GM21717 (cell line): ENCODE results near the gene CLIC2.
A peak's percentile ranks its signal among the peaks of the same experiment; 100 is the strongest.
"Not testable (repeated sequence)": the region's sequence is repeated elsewhere in the genome, so short reads cannot be mapped to it uniquely, and the experiment has no call there.

ENCODE experiments used
- ATAC-seq: cut with Tn5 transposase; IDR thresholded peaks from one replicate; pipeline ENCODE4 v1.9.1; 2021; ENCODE audit warnings: mild to moderate bottlenecking, moderate library complexity; ENCODE audit not compliant: unreplicated experiment

The CLIC2 gene

DNA sequence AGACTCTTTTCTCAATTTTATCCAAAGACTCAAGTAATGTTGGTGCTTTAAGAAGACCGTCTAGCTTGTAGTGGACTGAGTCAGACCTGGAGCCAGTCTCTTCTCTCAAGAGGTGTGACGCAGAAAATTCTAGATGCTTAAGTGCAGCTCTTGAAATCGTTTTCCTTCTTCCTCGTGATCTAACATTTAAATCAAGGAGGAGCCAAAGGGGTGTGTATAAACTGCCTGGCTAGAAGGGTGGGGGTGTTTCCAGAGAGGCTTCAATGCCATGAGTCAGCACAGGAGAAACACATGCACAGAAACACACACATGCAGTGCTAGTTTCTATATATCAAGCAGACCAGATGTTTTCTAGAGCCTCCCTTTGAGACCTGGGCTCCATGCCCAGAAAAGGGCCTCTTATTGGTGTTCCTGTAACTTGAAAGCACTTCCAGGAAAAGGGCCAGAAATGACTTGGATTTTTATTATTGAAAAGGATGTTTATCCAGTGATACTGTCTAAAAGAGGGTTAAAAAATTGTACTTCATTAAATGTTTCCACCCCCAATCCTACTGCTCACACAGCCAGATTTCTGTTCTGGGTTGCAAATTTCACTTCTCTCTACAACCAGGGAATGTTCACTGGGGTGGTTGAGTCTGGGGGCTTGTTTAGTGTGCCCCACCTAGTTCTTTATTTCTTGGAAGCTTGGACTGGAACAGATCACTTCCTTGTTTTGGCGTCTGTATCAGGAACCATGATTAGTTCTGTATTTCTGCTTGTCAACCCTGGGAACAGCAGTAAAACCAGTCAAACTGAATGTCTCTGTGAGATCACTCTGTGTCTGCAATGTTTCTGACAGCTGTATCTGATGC, at the start of gene CLIC2:
Gene CLIC2, minus strand, starts transcription at position 129 of the 851 bp plus-strand sequence. CDS start 187 bp downstream, outside the sequence.
- peak; percentile 78 for ATAC-seq

GRCh38 chrX:155382529-155382967, 48.1 kb upstream of the CLIC2 start:
- peak; percentile 35 for ATAC-seq

DNA sequence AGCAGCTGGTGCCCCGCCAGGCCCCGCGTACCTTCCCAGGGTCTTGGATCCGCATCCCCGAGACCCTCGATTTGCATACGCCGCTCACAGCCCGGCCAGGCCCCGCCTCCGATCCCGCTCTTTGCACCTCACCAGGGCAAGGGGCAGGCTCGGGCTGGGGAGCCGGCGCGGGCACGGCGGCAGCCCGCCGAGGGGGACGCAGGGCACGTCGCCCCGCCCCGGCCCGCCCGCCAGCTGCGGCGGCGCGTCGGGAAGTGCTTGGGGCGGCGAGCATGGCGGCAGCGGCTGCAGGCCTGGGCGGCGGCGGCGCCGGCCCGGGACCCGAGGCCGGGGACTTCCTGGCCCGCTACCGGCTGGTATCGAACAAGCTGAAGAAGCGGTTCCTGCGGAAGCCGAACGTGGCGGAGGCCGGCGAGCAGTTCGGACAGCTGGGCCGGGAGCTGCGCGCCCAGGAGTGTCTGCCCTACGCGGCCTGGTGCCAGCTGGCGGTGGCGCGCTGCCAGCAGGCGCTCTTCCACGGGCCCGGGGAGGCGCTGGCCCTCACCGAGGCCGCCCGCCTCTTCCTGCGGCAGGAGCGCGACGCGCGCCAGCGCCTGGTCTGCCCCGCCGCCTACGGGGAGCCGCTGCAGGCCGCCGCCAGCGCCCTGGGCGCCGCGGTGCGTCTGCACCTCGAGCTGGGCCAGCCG, 47.6 kb upstream of the CLIC2 start, which contains the start of gene F8A2:
Gene F8A2, plus strand, starts transcription at position 253 of the 686 bp plus-strand sequence. Its CDS starts 20 bp downstream, at position 273.
- peak; percentile 80 for ATAC-seq

DNA sequence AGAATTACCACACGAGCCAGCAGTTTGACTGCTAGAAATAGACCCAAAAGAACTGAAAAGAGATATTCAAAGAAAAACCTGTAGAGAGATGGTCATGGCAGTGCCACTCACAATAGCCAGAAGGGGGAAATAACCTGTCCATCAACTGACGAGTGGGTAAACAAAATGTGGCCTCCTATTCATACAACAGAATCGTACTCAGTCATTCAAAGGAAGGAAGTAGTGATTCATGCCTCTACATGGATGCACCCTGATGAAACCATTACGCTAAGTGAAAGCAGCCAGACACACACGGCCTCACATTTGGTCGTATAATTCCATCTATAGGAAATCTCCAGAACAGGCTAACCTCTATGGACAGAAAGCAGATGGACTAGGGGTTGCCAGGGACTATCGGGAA, 45.4 kb upstream of the CLIC2 start:
- ATAC-seq: not testable (repeated sequence)

DNA sequence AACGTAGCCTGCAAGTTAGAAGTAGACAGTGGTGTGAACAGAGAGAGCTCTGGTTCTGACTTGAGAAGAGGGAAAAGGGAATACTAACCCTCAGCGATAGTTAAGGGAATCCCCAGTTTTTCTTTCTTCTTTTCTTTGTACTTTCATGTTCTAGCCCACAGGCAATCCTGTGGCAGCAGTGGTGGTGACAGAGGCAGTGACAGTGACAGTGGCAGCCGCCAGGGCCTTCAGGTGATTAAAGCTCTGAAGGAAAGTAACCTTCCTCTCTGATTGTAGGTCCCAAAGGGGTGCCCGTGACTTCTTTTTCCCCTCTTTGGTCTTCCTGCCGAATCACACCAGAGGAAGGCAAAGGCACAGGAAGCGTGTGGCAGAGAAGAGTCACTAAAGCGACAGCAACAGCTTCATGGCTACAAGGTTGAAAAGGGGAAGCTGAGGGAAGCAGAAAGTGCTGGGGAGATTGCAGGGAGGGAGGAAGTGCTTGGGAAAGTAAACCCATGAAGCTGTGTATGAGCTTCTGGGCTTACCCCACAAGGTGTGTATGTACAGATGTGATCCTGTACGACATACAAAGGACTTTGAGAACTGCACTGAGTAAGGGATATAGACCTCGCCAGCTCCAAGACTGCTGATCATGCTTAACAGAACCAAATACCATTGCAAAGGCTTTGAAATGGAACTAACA, 39.5 kb upstream of the CLIC2 start:
- peak; percentile 62 for ATAC-seq

DNA sequence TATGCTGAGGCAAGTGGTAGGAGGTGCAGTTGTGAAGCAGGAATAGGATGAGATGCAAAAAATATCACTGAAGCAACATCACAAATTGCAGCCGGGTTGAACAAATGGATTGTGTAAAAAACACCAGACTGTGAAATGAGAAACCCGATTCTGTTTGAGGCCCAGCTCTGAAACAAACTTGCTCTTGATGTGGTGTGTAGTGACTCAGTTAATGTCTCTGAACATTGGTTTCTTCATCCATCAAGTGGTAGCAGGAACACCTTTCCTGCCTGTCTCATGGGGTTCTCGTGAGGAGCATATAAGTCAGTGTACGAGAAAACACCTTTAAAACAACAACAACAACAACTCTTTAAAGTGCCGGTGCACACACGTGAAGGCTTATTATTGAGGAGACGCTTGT, 29.3 kb upstream of the CLIC2 start:
- not testable (repeated sequence) for ATAC-seq

- ATAC-seq: not testable (repeated sequence)
These were observed 15.0 kb upstream of the CLIC2 start for GRCh38 chrX:155349448-155349847.

GRCh38 chrX:155345689-155346088, 11.3 kb upstream of the CLIC2 start:
- not testable (repeated sequence) for ATAC-seq

DNA sequence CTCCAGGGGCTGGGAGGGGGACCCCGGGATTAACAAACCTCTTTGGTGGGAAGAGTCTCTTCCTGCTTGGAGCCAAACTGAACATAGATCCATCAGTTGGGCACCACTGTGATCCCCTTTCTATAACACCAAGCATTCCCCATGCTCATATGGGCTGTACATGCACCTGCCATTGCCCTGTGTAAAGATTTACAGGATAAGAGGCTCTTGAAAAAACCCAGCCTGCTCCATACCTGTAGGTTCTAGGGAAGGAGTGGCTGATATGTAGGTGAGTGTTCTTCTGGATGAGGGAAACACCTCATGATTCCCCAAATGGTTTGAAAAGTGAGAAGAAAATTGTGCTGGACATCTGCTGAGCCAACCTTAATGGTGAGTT, 911 bp upstream of the CLIC2 start:
- not testable (repeated sequence) for ATAC-seq

DNA sequence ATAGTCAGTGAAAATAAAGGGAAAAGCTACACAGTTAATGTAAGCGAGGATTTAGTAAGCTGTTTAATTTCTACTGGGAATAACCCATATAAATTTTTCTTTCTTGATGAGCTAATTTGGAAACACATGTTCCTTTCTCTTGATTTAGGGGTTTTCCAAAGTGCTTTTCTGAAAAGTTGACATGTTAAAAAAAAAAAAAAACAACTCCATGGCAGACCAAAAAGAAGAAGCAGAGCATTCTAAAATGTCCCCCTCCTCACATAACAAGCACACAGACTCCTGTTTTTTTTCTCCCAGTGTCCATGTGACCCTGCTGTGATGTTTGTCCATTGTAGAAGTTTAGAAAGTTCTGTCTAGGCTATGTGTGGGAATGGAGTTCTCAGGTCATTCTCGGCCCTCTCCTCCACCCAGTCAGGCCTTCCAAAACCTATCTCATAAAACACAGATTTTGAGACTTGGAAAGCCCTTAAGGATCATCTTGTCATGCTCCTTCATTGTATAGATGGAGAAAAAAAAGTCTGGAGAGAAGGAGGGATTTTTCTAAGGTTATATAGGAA, 792 bp downstream of the CLIC2 start:
- ATAC-seq: no peak

DNA sequence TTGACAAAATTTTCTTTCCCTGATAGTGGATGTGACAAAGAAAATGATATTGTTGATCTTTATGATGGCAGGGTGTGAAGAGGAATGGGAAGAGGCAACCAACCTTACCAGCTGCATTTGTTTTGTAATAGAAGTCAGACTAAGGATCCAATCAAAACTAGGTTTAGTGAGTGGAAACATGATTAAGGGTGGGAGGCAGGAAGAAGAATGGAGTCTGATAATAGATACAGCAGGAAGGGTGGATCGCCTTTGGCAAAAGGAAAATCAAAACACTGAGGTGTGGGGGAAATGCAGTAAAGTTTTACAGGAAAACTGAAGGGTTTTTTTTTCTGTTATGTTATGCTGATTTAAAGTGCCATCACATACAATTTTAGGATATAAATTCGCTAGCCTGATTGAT, 3.4 kb downstream of the CLIC2 start:
- ATAC-seq: no peak

GRCh38 chrX:155329293-155329692, 5.1 kb downstream of the CLIC2 start:
- ATAC-seq: no peak

- ATAC-seq: no peak
These were observed 7.8 kb downstream of the CLIC2 start for GRCh38 chrX:155326610-155327009.

- ATAC-seq: no peak
These were observed 20.2 kb downstream of the CLIC2 start for GRCh38 chrX:155314260-155314659.

GRCh38 chrX:155313766-155314165, 20.6 kb downstream of the CLIC2 start:
- ATAC-seq: no peak

- no peak for ATAC-seq
These were observed 40.6 kb downstream of the CLIC2 start for GRCh38 chrX:155293771-155294170.

GRCh38 chrX:155279873-155280272, 54.5 kb downstream of the CLIC2 start:
- no peak for ATAC-seq

- no peak for ATAC-seq
These were observed 63.4 kb downstream of the CLIC2 start for GRCh38 chrX:155270969-155271368.

GRCh38 chrX:155267995-155268394, 66.4 kb downstream of the CLIC2 start:
- ATAC-seq: not testable (repeated sequence)

DNA sequence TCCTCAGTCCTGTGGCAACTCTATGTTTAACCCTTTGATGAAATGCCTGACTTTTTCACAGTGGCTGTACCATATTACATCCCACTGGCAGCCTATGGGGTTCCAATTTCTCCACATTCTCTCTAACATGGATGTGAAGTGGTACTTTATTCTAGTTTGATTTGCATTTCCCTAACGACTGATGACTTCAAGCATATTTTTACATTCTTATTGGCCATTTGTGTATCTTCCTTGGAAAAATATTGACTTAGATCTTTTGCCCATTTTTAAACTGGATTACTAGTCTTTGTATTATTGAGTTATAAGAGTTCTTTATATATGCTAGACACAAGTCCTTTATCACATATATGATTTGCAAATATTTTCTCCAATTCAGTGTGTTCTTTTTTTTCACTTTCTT, 68.0 kb downstream of the CLIC2 start:
- ATAC-seq: no peak
